EL (cell line): Measurements from ENCODE around the gene KIAA0232.

Experiments
- DNase-seq: peaks from one replicate; pipeline ENCODE4 v3.0.0-alpha.2; 2016

The KIAA0232 gene

GRCh38 chr4:6854098-6854744, 71.7 kb downstream of the KIAA0232 start:
- DNase-seq, result no peak

DNA sequence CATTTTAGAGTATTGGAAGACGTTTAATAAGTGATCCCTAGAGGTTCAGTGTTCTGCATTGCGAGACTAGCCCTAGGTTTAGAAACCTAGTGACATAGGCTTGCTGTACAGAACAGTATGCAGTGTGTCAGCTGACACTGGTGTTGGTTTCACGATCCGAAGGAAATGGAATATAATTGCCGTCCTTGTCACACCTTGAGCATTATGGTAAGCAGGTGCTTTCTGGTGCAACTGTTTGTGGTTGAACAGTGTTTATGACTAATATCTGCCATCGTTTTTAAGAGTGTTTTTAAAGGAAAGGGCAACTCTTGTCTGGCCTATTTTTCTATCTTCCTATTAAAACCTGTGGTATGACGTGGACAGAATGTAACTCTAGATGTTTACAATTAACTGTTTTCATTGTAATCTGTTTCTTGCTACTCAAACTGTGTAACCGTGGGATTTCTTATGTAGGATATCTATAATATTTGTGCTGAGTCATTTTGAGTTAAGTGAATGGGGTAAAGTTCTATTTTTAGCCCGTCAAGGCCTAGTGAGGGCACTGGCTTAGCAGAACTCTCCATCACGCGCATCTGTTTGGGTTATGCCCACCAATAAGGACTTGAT, 73.3 kb downstream of the KIAA0232 start:
- DNase-seq, result peak; percentile 52

- no peak for DNase-seq
Observed at GRCh38 chr4:6856391-6856790, 73.9 kb downstream of the KIAA0232 start.

DNA sequence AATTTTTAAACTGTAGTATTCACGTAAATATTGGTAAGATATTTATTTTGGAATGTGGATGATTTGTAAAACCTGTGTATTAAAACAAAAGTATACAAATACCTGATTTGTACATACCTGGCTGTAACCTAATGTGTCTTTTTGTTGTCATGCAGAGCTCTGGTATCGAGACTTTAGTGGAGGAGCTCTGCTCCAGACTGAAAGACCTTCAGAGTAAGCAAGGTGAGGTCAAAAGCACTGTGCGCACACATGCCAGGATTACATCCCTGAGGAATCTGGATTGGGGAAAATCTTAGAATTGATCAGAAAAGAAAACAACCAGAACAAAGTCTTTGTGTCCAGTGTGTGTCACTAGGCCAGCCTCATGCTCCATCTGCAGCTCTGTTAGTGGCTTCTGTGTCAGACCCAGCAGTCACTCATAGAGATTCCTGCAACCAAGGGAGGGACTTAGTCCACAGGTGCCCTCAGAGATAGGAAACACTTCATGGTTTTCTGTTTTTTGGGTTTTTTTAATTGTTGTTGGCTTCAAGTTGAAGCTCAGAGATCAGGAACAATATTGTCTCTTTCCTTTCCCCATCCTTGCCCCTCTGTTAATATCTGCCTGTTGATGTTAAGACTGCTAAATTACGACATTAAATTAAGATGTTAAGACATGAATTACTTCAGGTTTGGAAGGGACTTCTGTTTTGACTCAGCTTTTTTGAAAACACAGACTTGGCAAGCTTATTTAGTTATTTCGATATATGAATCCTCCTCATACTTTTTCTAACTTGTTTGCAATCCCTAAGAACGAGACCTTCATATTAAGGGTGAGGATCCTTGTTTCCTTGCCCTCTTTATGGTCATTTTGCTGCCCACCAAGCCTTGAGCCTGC, 74.7 kb downstream of the KIAA0232 start:
- no peak for DNase-seq

DNA sequence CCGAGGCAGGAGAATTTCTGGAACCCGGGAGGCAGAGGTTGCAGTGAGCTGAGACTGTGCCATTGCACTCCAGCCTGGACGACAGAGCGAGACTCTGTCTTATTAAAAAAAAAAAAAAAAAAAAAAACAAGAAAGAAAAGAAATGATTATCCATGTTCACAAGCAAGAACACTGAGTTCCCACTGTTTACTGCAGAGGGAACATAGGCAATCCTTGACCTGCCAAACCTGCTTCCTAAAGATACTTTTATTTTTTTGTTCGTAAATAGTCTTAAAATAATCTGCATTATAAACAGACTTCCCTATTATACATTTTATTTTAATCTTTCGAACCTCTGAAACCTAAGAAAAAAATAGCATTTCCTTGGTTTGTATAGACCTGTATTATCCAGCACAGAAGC, 76.5 kb downstream of the KIAA0232 start:
- no peak for DNase-seq

GRCh38 chr4:6859543-6859942, 77.0 kb downstream of the KIAA0232 start:
- DNase-seq, result no peak

GRCh38 chr4:6868386-6868785, 85.9 kb downstream of the KIAA0232 start:
- no peak for DNase-seq

DNA sequence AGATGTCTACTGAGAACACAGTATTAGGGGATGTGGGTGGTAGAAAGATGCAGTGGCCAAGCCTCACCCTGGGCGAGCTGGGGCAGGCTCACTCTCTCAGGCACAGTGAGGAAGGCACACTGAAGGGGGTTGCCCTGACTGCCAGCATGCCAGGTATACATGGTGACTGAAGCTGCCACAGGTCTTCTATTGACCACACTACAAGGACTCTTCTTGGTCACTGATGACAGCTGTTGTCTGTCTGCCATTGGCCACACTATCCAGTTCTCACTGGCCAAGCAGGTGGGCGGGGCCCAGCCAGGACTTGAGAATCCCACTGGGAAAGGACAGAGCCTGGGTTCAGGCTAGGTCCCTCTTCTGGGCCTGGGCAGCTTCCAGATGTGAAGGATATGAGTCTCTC, 87.4 kb downstream of the KIAA0232 start:
- DNase-seq, result no peak

DNA sequence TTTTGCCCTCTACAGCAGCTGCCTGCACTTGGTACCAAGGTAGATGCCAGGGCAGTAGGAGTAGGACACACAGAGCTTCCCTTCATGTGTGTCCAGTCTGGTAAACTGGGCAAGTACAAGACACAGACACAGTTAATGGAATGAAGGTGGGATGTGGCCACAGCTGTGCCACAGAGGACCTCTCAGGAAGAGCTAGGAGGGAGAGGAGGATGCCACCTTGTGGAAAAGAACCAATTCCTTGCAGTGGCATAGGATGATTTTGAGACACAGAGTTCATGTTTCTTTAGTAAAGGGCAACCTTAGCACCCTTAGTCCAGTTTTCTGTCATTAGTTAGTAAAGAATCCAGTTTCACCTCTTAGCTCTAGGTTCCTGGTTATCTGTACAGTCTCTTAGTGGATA, 90.8 kb downstream of the KIAA0232 start:
- no peak for DNase-seq

GRCh38 chr4:6873792-6874461, 91.4 kb downstream of the KIAA0232 start:
- DNase-seq, result peak; percentile 52

- DNase-seq, result no peak
Observed at GRCh38 chr4:6874981-6875380, 92.5 kb downstream of the KIAA0232 start.

GRCh38 chr4:6875431-6875831, 92.9 kb downstream of the KIAA0232 start:
- DNase-seq, result no peak

- DNase-seq, result no peak
Observed at GRCh38 chr4:6876440-6876839, 93.9 kb downstream of the KIAA0232 start.

GRCh38 chr4:6877067-6877466, 94.5 kb downstream of the KIAA0232 start:
- no peak for DNase-seq

GRCh38 chr4:6878451-6879059, 96.0 kb downstream of the KIAA0232 start:
- no peak for DNase-seq

DNA sequence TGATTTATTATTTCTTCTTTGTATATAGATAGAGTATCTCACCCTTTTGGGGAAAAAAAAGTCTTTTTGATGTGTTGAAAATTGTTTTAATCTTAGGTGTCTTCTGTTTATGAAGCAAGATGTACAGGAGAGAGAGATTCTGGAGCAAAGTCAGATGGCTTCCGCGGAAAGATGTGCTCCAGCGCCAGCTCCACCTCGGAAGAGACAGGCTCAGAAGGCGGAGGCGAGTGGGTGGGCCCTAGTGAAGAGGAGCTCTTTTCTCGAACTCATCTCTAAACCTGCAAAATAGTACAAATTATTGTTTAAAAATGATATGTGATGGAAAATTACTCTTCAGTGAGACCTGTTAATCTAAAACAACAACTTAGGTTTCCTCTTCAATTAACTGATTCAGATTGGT, 98.2 kb downstream of the KIAA0232 start:
- no peak for DNase-seq

DNA sequence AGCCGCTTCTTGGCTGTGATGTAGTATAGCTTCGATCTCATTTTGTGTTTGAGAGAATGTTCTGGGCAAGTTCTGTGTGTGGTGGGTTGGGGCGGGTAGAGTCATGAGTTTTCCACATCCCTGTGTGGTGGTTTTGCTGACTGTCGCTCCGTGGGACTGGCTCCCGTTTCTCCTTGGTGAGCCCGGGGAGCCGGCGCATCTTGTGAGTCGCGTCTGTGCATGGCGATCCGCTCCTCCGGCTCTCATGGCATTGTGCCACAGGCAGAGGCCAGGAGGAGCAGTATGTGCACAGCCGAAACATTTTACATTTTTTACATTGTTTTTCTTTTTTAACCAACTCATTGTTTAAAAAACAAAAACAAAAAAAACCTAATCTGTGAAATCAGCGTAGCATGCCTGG, 99.4 kb downstream of the KIAA0232 start:
- DNase-seq, result no peak

DNA sequence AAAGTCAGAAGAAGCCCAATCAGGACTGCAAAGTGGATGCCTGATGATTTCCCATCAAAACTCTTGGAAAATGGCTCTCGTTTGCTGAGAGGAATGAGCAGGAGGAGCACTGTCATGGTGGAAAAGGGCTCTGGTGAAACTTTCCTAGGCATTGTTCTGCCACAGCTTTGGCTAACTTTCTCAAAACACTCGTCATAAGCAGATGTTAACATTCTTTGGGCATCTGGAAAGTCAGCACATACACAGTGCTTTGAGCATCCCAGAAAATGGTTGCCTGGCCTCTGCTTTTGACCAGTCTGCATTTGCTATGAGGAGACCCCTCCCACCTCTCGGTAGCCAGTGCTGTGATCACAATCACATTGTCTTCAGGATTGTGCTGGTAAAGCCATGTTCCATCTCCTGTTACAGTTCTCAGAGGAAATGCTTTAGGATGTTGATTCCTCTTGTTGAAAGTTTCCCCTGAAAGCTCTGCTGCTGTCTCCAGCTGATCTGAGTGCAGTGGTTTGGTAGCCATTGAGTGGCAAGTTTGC, 101.9 kb downstream of the KIAA0232 start:
- DNase-seq, result no peak

DNA sequence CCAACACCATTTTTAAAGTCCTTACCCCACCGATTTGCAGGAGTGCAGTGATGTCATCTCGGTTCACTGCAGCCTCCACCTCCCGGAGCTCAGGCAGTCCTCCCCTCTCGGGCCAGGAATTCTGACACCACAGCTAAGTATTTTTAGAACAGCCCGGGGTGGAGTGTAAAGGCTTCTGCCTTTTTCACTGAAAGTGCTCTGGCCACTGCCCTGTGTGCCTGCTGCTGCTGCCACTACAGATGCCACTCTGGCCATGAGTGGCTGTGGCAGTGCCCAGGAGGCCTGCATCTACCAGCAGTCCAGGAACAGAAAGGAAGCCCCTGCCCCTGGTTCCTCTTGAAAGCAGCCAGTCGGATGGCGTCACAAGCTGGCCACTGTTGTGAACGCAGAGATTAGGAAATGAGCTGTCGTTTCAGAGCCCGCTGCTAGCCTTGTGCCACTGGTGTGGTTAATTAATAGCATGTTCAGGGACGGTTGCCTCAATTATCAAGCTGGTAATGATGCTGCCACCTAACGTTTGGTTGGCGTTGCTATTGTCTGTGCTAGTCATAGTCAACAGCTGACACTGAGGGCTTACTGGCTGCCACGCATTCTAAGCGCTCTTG, 103.5 kb downstream of the KIAA0232 start:
- peak; percentile 53 for DNase-seq

- DNase-seq, result no peak
Observed at GRCh38 chr4:6886886-6887285, 104.4 kb downstream of the KIAA0232 start.

DNA sequence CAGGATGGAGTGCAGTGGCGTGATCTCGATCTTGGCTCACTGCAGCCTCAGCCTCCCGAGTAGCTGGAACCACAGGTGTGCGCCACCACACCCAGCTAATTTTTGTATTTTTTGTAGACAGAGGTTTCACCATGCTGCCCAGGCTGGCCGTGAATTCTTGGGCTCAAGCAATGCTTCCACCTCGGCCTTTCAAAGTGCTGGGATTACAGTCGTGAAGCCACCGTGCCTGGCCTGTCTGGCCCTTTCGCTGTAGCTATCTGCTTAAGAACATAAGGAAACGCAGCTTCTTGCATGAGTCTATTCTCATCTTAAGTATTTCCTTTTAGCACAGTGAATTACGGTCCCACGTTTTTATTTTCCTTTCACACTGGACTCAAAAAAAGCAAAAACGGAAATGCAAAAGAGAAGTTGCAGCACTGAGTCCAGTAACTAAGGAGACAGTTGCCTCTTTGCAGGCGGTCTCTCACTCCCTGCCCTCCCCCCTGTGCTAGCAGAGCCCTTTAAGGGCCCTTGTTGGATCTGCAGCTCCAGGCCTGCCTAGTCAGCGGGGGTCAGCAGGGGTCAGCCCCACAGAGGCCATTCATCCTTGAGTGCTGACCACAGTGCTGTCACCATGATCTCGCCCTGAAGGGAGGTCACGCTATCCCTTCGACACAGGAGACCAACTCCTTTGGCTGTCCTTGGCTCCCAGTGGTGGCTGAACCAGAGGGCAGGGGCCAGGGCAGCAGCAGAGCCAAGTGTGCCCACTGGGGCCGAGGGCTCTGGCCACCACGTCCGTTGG, 105.3 kb downstream of the KIAA0232 start:
- DNase-seq, result no peak
